K562 (cell line): ENCODE measurements around the gene DDRGK1. TPM values are rescaled to one million over a fixed set of nuclear protein-coding genes. Genes with fewer than 3 reads are reported as not detected.

Source experiments
- ATAC-seq: fragments of 200-7000 bp; cut with Tn5 transposase; 3 replicates; pipeline ENCODE4 v1.9.1; 2020; ENCODE audit warnings: moderate library complexity
- BruUV-seq: library from RNA; stranded (reverse); fragments of 400-500 nt; replicated peaks from 2 replicates; lab custom pipeline; 2021; lab: Mats Ljungman, UMichigan
- CTCF ChIA-PET: fragments of 300-600 bp; formaldehyde crosslinking; extraction: SDS; loops from one replicate; lab custom pipeline; 2021; ENCODE audit warnings: low intra/inter-chr PET ratio; lab: Yijun Ruan, JAX
- POLR2A ChIA-PET: fragments of 300-600, 350-650 bp; sonication (Branson Sonifier 250); formaldehyde crosslinking; extraction: SDS; loops from one replicate; lab custom pipeline; 2021; ENCODE audit warnings: antibody characterized with exemption, inconsistent platforms; lab: Yijun Ruan, JAX
- DNase-seq, 4 experiments: peaks; one replicate each; pipeline versions ENCODE4 v3.0.0 to v3.0.0-alpha.2; 2011 to 2018; ENCODE audit warnings: low spot score in 3 of 4, mixed read lengths in 3 of 4; ENCODE audit errors: extremely low read depth in 1 of 4
- FAIRE-seq: peaks from 2 replicates; lab custom pipeline; 2011; peaks lifted over from hg19 to GRCh38; lab: Jason Lieb, UNC
- H2AFZ ChIP-seq: 2 replicates; pipeline ENCODE4 v1.6.0; 2011; ENCODE audit warnings: low read depth, low read length, control low read depth, inconsistent platforms
- H3K27ac ChIP-seq: fragments of 200-600 bp; 3 replicates; pipeline ENCODE4 v1.8.0; 2011; ENCODE audit warnings: low read depth, mild to moderate bottlenecking, control low read depth, inconsistent platforms, low read length, moderate library complexity, mixed read lengths; ENCODE audit errors: extremely low read depth
- H3K27me3 ChIP-seq, 2 experiments: fragments of 300-600 bp in 1 of 2; 2 replicates in 1 of 2; 3 replicates in 1 of 2; pipeline versions ENCODE4 v1.6.0 to v1.8.0; 2011; ENCODE audit warnings: inconsistent platforms in 2 of 2, low read length in 2 of 2, mild to moderate bottlenecking in 1 of 2, mixed read lengths in 1 of 2, moderate library complexity in 1 of 2; ENCODE audit not compliant: control insufficient read depth in 2 of 2, insufficient read depth in 2 of 2
- H3K36me3 ChIP-seq: fragments of 300-600 bp; 3 replicates; pipeline ENCODE4 v1.8.0; 2011; ENCODE audit warnings: mild to moderate bottlenecking, low read length, inconsistent platforms; ENCODE audit not compliant: control insufficient read depth, insufficient read depth
- H3K4me1 ChIP-seq, 2 experiments: fragments of 200-600 bp in 1 of 2; replicated peaks in 1 of 2; 2 replicates in 1 of 2; 3 replicates in 1 of 2; pipeline versions ENCODE4 v1.5.1 to v1.8.0; 2011; ENCODE audit warnings: inconsistent platforms in 2 of 2, low read length in 2 of 2, mild to moderate bottlenecking in 1 of 2, mixed read lengths in 1 of 2, moderate library complexity in 1 of 2; ENCODE audit not compliant: control insufficient read depth in 2 of 2, insufficient read depth in 2 of 2
- H3K4me2 ChIP-seq: 2 replicates; pipeline ENCODE4 v1.6.1; 2011; ENCODE audit warnings: low read length, control low read depth, inconsistent platforms, mixed read lengths; ENCODE audit not compliant: insufficient read depth
- H3K4me3 ChIP-seq: fragments of 200-600 bp; sonication (generic), shearing (Covaris generic); 2 replicates; pipeline ENCODE4 v1.5.1; 2016; ENCODE audit warnings: control low read depth, inconsistent platforms
- H3K79me2 ChIP-seq: fragments of 200-600 bp; 3 replicates; pipeline ENCODE4 v1.8.0; 2011; ENCODE audit warnings: low read length, inconsistent platforms; ENCODE audit not compliant: control insufficient read depth, insufficient read depth
- H3K9ac ChIP-seq, 2 experiments: 2 replicates each; pipeline versions ENCODE4 v1.6.0 to v1.6.1; 2011; ENCODE audit warnings: low read depth in 2 of 2, low read length in 2 of 2, control low read depth in 1 of 2, inconsistent platforms in 1 of 2, mild to moderate bottlenecking in 1 of 2, mixed read lengths in 1 of 2; ENCODE audit not compliant: insufficient read depth in 1 of 2
- H3K9me1 ChIP-seq: one replicate; pipeline ENCODE4 v1.6.0; 2011; ENCODE audit warnings: inconsistent platforms, mild to moderate bottlenecking, low read length, moderate library complexity; ENCODE audit not compliant: control insufficient read depth, insufficient read depth
- H3K9me3 ChIP-seq: replicated peaks from 2 replicates; pipeline ENCODE4 v1.5.1; 2011; ENCODE audit warnings: low read depth, low read length, inconsistent platforms; ENCODE audit not compliant: control insufficient read depth, insufficient read depth
- H4K20me1 ChIP-seq: replicated peaks from 2 replicates; pipeline ENCODE4 v1.6.1; 2011; ENCODE audit warnings: low read length, inconsistent platforms, mixed read lengths; ENCODE audit not compliant: control insufficient read depth, insufficient read depth
- ARID3B ChIP-seq: fragments of 250-450 bp; sonication (Bioruptor Pico); IDR thresholded peaks from 2 replicates; pipeline ENCODE4 v1.4.0; 2020; ENCODE audit warnings: borderline replicate concordance
- FOXP4 ChIP-seq: sonication (generic); formaldehyde crosslinking; IDR thresholded peaks from 2 replicates; pipeline ENCODE4 v1.8.0; 2022; ENCODE audit warnings: mild to moderate bottlenecking, missing genetic modification reagents, borderline replicate concordance
- HDAC1 ChIP-seq, 2 experiments: fragments of 450-650 bp; IDR thresholded peaks; 2 replicates each; pipeline ENCODE4 v1.6.1; 2016 to 2017; ENCODE audit warnings: inconsistent platforms in 1 of 2, mild to moderate bottlenecking in 1 of 2, moderate library complexity in 1 of 2
- HNRNPLL ChIP-seq: fragments of 200-400 bp; formaldehyde crosslinking; IDR thresholded peaks from 2 replicates; pipeline ENCODE4 v1.6.1; 2017; ENCODE audit warnings: low read length, low read depth, mild to moderate bottlenecking; ENCODE audit not compliant: poor library complexity, severe bottlenecking
- SETDB1 ChIP-seq: IDR thresholded peaks from one replicate; pipeline ENCODE4 v1.6.1; 2012; ENCODE audit warnings: low read length, control low read depth, inconsistent platforms
- ZNF347 ChIP-seq: fragments of 450-650 bp; formaldehyde crosslinking; IDR thresholded peaks from 2 replicates; pipeline ENCODE4 v1.4.0; 2020; ENCODE audit warnings: low read depth, mild to moderate bottlenecking, moderate library complexity
- ZNF699 ChIP-seq: fragments of 250-450 bp; sonication (Bioruptor Pico); IDR thresholded peaks from 2 replicates; pipeline ENCODE4 v1.8.0; 2021; ENCODE audit warnings: mild to moderate bottlenecking, moderate library complexity; ENCODE audit not compliant: insufficient replicate concordance
- WGBS: fragments of 100-300 bp; shearing (Covaris generic); methylation state at CpG from one replicate; pipeline ENCODE4 v1.1.6; 2016; ENCODE audit warnings: low coverage, mixed read lengths; ENCODE audit not compliant: insufficient coverage; ENCODE audit errors: missing lambda C conversion rate; 5-methylcytosine and 5-hydroxymethylcytosine counted together
- in situ Hi-C: fragments of 300-500 bp; cut with MboI; formaldehyde crosslinking; loops from 4 replicates; pipeline ENCODE4 v1.15.0; 2018; ENCODE audit warnings: inconsistent platforms, mixed read lengths
- intact Hi-C: fragments of 100-400 bp; cut with micrococcal nuclease; formaldehyde crosslinking; loops from 2 replicates; pipeline ENCODE4 v1.14.2; 2022
- polyA plus RNA-seq, 8 experiments: library from polyadenylated mRNA; depleted of rRNA in 4 of 8; stranded (reverse) in 5 of 8; unstranded in 3 of 8; fragments of >200 nt; fragmentation: Nextera tagmentation in 2 of 8; fragmentation: Illumina TruSeq in 1 of 8; extraction: Ambion mirVana in 2 of 8; extraction: Trizol in 1 of 8; gene quantifications; 2 replicates each; pipeline versions ENCODE4 v1.2.1 to v1.2.3, GENCODE V29; 2011 to 2014; ENCODE audit warnings: inconsistent platforms in 1 of 8, missing spikeins in 1 of 8
- total RNA-seq, 7 experiments: library from RNA; depleted of rRNA in 6 of 7; stranded (reverse); fragments of >200 nt in 6 of 7; fragmentation: Illumina TruSeq in 2 of 7; extraction: Trizol in 2 of 7; gene quantifications; 2 replicates each; pipeline versions ENCODE4 v1.2.1 to v1.2.3, GENCODE V29; 2011 to 2021; ENCODE audit warnings: low replicate concordance in 1 of 7
- TF ChIP-seq, protein P1 (sequence below), 2 experiments: fragments of 450-650 bp; IDR thresholded peaks; 2 replicates each; pipeline ENCODE4 v1.6.1; 2016; ENCODE audit warnings: mild to moderate bottlenecking in 2 of 2, borderline replicate concordance in 1 of 2, low read depth in 1 of 2, moderate library complexity in 1 of 2

DDRGK1 gene
- total and polyA plus RNA-seq, 9 of the 15 experiments (the other 6 are each of a cell fraction or from before 2014, with no cell fraction given), result 2.3 to 54.4 (median 29.1) TPM

- DNase-seq (no peak), FAIRE-seq (no peak), ATAC-seq (no peak)
- Histone ChIP-seq H3K9me1 (no peaks in the 10 kb centered on the region), H3K27me3 (no peaks in the 10 kb centered on the region), H3K36me3 (no peaks in the 10 kb centered on the region), H3K4me3 (no peak overlapping the region), H3K4me1 (peaks cover 4 to 24% of the 10 kb centered on the region in 2 experiments; a peak in 4 of 5 replicates), H3K9ac (peak overlapping the region in 1 of 2 experiments; percentile 83; a peak in 1 of 4 replicates), H3K9me3 (no peaks in the 10 kb centered on the region), H2AFZ (no peak overlapping the region), H4K20me1 (no peaks in the 10 kb centered on the region), H3K79me2 (peaks cover 11% of the 10 kb centered on the region; the same call in 2 of the 3 replicates), H3K27ac (peak overlapping the region; percentile 26; the same call in 1 of the 3 replicates), H3K4me2 (no peak overlapping the region)
- CTCF ChIA-PET, result no interaction called here
- POLR2A ChIA-PET, result no interaction called here
- no TSS peak for BruUV-seq
- 27% methylated on average over 1 of the region's 1 CpG for WGBS
- in situ Hi-C loops (no loop called here), intact Hi-C loops (no loop called here)
- TF ChIP-seq SETDB1 (no peak), FOXP4 (no peak), HNRNPLL (no peak), ZNF347 (CRISPR knock-in tag) (no peak), ARID3B (no peak), HDAC1 (IDR thresholded peaks at IDR 0.05) (no peak), ZNF699 (CRISPR knock-in tag) (no peak)
- TF ChIP-seq, protein P1, sequence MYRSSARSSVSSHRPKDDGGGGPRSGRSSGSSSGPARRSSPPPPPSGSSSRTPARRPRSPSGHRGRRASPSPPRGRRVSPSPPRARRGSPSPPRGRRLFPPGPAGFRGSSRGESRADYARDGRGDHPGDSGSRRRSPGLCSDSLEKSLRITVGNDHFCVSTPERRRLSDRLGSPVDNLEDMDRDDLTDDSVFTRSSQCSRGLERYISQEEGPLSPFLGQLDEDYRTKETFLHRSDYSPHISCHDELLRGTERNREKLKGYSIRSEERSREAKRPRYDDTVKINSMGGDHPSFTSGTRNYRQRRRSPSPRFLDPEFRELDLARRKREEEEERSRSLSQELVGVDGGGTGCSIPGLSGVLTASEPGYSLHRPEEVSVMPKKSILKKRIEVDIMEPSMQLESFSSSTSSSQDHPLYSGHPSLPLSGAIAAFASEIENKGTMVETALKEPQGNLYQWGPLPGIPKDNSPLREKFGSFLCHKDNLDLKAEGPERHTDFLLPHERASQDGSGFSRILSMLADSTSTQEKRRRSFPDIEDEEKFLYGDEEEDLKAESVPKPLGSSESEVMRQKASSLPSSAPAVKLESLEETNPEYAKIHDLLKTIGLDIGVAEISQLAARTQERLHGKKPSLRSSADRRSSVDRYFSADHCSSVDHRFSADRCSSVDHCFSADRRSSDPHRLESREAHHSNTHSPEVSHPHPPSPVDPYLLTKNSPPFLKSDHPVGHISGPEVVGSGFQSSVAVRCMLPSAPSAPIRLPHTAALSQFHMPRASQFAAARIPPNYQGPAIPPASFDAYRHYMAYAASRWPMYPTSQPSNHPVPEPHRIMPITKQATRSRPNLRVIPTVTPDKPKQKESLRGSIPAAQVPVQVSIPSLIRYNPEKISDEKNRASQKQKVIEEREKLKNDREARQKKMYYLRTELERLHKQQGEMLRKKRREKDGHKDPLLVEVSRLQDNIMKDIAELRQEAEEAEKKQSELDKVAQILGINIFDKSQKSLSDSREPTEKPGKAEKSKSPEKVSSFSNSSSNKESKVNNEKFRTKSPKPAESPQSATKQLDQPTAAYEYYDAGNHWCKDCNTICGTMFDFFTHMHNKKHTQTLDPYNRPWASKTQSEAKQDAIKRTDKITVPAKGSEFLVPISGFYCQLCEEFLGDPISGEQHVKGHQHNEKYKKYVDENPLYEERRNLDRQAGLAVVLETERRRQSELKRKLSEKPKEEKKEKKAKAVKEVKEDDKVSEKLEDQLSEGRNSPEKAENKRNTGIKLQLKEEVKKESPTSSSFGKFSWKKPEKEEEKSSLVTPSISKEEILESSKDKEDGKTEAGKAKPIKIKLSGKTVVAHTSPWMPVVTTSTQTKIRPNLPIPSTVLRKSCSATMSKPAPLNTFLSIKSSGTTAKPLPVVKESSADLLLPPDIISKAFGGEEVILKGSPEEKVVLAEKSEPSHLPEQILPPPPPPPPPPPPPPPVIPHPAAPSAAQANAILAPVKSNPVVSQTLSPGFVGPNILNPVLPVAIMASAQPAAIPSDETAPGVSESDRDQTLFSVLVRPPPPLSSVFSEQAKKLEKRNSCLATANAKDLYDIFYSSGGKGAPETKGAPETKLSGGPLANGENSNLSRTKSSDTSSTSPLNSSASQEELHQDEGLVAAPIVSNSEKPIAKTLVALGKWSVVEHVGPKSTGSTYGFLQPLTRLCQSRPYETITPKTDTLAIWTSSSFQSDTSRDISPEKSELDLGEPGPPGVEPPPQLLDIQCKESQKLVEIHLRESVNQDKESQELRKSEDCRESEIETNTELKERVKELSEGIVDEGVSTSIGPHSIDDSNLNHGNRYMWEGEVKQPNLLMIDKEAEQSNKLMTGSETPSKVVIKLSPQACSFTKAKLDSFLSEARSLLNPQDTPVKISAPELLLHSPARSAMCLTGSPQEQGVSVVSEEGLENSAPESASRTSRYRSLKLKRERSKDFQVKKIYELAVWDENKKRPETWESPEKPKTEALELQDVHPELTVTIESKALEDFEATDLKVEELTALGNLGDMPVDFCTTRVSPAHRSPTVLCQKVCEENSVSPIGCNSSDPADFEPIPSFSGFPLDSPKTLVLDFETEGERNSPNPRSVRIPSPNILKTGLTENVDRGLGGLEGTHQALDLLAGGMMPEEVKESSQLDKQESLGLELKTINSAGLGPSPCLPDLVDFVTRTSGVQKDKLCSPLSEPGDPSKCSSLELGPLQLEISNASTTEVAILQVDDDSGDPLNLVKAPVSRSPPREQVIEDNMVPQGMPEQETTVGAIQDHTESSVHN (IDR thresholded peaks at IDR 0.05; ENCODE audit: borderline replicate concordance in 1 of 2, low read depth in 1 of 2), result no peak
These were observed 29.2 kb downstream of the DDRGK1 start for GRCh38 chr20:3175270-3175669.
